MM.1S (cell line): ENCODE results near the gene KRTAP12-3.

ENCODE experiments used
- DNase-seq: peaks from one replicate; pipeline ENCODE4 v3.0.0-alpha.2; 2015
- H2AFZ ChIP-seq: fragments of 300-600 bp; sonication (generic); 2 replicates; pipeline ENCODE4 v1.6.0; 2016; ENCODE audit warnings: antibody characterized with exemption, low read length
- H3F3A ChIP-seq: fragments of 300-600 bp; sonication (generic); 2 replicates; pipeline ENCODE4 v1.6.1; 2016; ENCODE audit warnings: mild to moderate bottlenecking, antibody characterized with exemption, low read length, moderate library complexity, mixed read lengths; ENCODE audit not compliant: insufficient read depth
- H3K27ac ChIP-seq: fragments of 300-600 bp; sonication (generic); 2 replicates; pipeline ENCODE4 v1.5.1; 2016; ENCODE audit warnings: mild to moderate bottlenecking, low read length
- H3K27me3 ChIP-seq: fragments of 300-600 bp; sonication (generic); replicated peaks from 2 replicates; pipeline ENCODE4 v1.6.0; 2016; ENCODE audit warnings: low read length; ENCODE audit not compliant: insufficient read depth
- H3K36me3 ChIP-seq: fragments of 300-600 bp; sonication (generic); replicated peaks from 2 replicates; pipeline ENCODE4 v1.6.1; 2016; ENCODE audit warnings: mild to moderate bottlenecking, low read length, mixed read lengths; ENCODE audit not compliant: insufficient read depth
- H3K4me1 ChIP-seq: fragments of 300-600 bp; sonication (generic); 2 replicates; pipeline ENCODE4 v1.6.1; 2016; ENCODE audit warnings: low read length, mixed read lengths
- H3K4me2 ChIP-seq: fragments of 300-600 bp; sonication (generic); 2 replicates; pipeline ENCODE4 v1.6.0; 2016; ENCODE audit warnings: low read depth, low read length
- H3K4me3 ChIP-seq: fragments of 300-600 bp; sonication (generic); 2 replicates; pipeline ENCODE4 v1.5.1; 2016; ENCODE audit warnings: low read length, mixed read lengths
- H3K79me2 ChIP-seq: fragments of 300-600 bp; sonication (generic); 2 replicates; pipeline ENCODE4 v1.6.1; 2016; ENCODE audit warnings: mixed run types, low read length, mixed read lengths
- H3K9ac ChIP-seq: fragments of 300-600 bp; sonication (generic); 2 replicates; pipeline ENCODE4 v1.6.1; 2016; ENCODE audit warnings: low read length, mixed read lengths
- H3K9me2 ChIP-seq: fragments of 300-600 bp; sonication (generic); replicated peaks from 2 replicates; pipeline ENCODE4 v1.6.1; 2016; ENCODE audit warnings: mild to moderate bottlenecking, low read length, mixed read lengths; ENCODE audit not compliant: insufficient read depth
- H3K9me3 ChIP-seq: fragments of 300-600 bp; sonication (generic); replicated peaks from 2 replicates; pipeline ENCODE4 v1.6.1; 2016; ENCODE audit warnings: mild to moderate bottlenecking, low read length, mixed read lengths; ENCODE audit not compliant: insufficient read depth
- H4K20me1 ChIP-seq: fragments of 300-600 bp; sonication (generic); 2 replicates; pipeline ENCODE4 v1.6.1; 2016; ENCODE audit warnings: mild to moderate bottlenecking, low read length, moderate library complexity, mixed read lengths; ENCODE audit not compliant: insufficient read depth
- EZH2 ChIP-seq: fragments of 300-600 bp; sonication (generic); optimal IDR thresholded peaks from 2 replicates; pipeline ENCODE3; 2017; ENCODE audit warnings: low read depth, mild to moderate bottlenecking, antibody characterized with exemption, low read length, mixed read lengths
- EZH2phosphoT487 ChIP-seq: fragments of 300-600 bp; sonication (generic); IDR thresholded peaks from 2 replicates; pipeline ENCODE4 v1.6.1; 2018; ENCODE audit warnings: antibody characterized with exemption, low read length
- TF ChIP-seq, protein P1 (sequence below): fragments of 300-600 bp; sonication (generic); IDR thresholded peaks from 2 replicates; pipeline ENCODE4 v1.5.1; 2016; ENCODE audit warnings: antibody characterized with exemption, low read length, mixed read lengths

Gene KRTAP12-3

DNA sequence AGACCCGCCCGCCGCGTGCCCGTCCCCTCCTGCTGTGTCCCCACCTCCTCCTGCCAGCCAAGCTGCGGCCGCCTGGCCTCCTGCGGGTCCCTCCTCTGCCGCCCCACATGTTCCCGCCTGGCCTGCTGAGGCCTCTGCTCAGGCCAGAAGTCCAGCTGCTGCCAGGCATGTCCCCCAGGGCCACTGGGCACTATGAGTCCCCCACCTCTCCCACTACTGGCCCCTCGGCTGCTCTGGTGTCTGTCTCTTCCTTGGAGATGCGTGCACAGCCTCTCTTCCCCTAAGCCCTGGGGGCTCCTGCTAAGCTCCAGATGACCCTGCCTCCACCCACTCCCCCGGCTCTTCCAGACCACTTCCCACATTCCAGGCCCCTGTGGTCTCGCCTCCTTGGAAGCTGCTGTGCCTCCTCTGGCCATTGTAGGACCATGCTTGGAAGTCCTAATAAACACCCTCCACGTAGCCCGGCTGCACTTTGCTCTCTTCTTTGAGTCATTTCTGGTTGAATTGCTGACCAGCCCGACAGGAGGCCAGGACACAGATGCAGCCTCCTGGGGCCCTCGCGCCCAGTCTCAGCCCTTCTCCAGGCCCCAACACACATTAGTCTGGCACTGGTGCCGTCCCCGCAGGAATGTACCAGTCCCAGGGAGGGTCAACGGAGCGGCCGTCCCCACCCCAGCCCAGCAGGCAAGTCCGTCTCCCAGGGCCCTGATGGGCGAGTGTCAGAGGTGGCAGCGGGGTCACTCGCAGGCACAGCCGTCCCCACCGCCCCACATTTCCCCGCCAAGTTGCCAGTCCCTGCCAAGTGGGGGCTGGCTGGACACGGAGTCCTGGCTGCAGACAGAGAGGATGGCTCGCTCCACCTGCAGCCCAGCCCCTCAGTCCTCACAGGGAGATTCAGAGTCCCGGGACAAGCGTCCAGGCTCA lies 40.3 kb downstream of the KRTAP12-3 start:
- Histone ChIP-seq H3K27me3 (peaks cover 98% of the 10 kb centered on the region), H3K36me3 (no peaks in the 10 kb centered on the region), H2AFZ (no peak overlapping the region), H3F3A (no peaks in the 10 kb centered on the region), H3K9me2 (no peaks in the 10 kb centered on the region), H3K4me2 (no peak overlapping the region), H3K79me2 (no peaks in the 10 kb centered on the region), H3K4me1 (no peaks in the 10 kb centered on the region), H3K9ac (no peak overlapping the region), H3K4me3 (no peak overlapping the region), H3K9me3 (no peaks in the 10 kb centered on the region), H4K20me1 (no peaks in the 10 kb centered on the region), H3K27ac (no peak overlapping the region)
- no peak for DNase-seq
- TF ChIP-seq EZH2phosphoT487 (no peak), EZH2 (no peak)
- TF ChIP-seq, protein P1, sequence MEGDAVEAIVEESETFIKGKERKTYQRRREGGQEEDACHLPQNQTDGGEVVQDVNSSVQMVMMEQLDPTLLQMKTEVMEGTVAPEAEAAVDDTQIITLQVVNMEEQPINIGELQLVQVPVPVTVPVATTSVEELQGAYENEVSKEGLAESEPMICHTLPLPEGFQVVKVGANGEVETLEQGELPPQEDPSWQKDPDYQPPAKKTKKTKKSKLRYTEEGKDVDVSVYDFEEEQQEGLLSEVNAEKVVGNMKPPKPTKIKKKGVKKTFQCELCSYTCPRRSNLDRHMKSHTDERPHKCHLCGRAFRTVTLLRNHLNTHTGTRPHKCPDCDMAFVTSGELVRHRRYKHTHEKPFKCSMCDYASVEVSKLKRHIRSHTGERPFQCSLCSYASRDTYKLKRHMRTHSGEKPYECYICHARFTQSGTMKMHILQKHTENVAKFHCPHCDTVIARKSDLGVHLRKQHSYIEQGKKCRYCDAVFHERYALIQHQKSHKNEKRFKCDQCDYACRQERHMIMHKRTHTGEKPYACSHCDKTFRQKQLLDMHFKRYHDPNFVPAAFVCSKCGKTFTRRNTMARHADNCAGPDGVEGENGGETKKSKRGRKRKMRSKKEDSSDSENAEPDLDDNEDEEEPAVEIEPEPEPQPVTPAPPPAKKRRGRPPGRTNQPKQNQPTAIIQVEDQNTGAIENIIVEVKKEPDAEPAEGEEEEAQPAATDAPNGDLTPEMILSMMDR = no peak

GRCh38 chr21:44699502-44700001 lies 41.8 kb downstream of the KRTAP12-3 start:
- no peak overlapping the region for H2AFZ ChIP-seq
- H3F3A ChIP-seq = no peaks in the 10 kb centered on the region
- H3K4me2 ChIP-seq = no peak overlapping the region
- no peaks in the 10 kb centered on the region for H3K4me1 ChIP-seq
- H3K9me3 ChIP-seq = no peaks in the 10 kb centered on the region
- H3K27me3 ChIP-seq = peaks cover 98% of the 10 kb centered on the region
- H3K9me2 ChIP-seq = no peaks in the 10 kb centered on the region
- no peaks in the 10 kb centered on the region for H4K20me1 ChIP-seq
- DNase-seq = no peak
- no peak overlapping the region for H3K9ac ChIP-seq
- no peak for TF ChIP-seq EZH2
- TF ChIP-seq EZH2phosphoT487 = no peak
- TF ChIP-seq, protein P1 = no peak
- H3K4me3 ChIP-seq = no peak overlapping the region
- H3K27ac ChIP-seq = no peak overlapping the region
- H3K36me3 ChIP-seq = no peaks in the 10 kb centered on the region
- no peaks in the 10 kb centered on the region for H3K79me2 ChIP-seq

GRCh38 chr21:44700101-44701022 lies 42.6 kb downstream of the KRTAP12-3 start:
- Histone ChIP-seq H3K4me3 (no peak overlapping the region), H3K27ac (no peak overlapping the region), H3K9me3 (no peaks in the 10 kb centered on the region), H3K79me2 (no peaks in the 10 kb centered on the region), H3K9ac (no peak overlapping the region), H3K27me3 (peaks cover 94% of the 10 kb centered on the region), H2AFZ (no peak overlapping the region), H3K36me3 (no peaks in the 10 kb centered on the region), H3K4me2 (no peak overlapping the region), H3F3A (no peaks in the 10 kb centered on the region), H3K9me2 (no peaks in the 10 kb centered on the region), H3K4me1 (no peaks in the 10 kb centered on the region), H4K20me1 (no peaks in the 10 kb centered on the region)
- no peak for DNase-seq
- TF ChIP-seq EZH2 = no peak
- TF ChIP-seq, protein P1 = no peak
- no peak for TF ChIP-seq EZH2phosphoT487
